Bronchial epithelial cell (primary cell): ENCODE data around the gene FRMD5. TPM values are rescaled to one million over a fixed set of nuclear protein-coding genes. Genes with fewer than 3 reads are reported as not detected.

Experiments used
- DNase-seq: peaks from one replicate; pipeline ENCODE4 v3.0.0-alpha.2; 2010; ENCODE audit warnings: low read depth
- FAIRE-seq: peaks from 2 replicates; lab custom pipeline; 2011; peaks lifted over from hg19 to GRCh38; lab: Jason Lieb, UNC
- H3K27me3 ChIP-seq: 2 replicates; pipeline ENCODE4 v1.5.1; 2011; ENCODE audit warnings: low read length; ENCODE audit not compliant: control insufficient read depth, insufficient read depth
- H3K36me3 ChIP-seq: 2 replicates; pipeline ENCODE4 v1.5.1; 2011; ENCODE audit warnings: low read length; ENCODE audit not compliant: control insufficient read depth, insufficient read depth
- H3K4me3 ChIP-seq: 2 replicates; pipeline ENCODE4 v1.5.1; 2011; ENCODE audit warnings: mild to moderate bottlenecking, low read depth, low read length, control low read depth
- CTCF ChIP-seq: IDR thresholded peaks from 2 replicates; pipeline ENCODE4 v1.5.1; 2011; ENCODE audit warnings: mild to moderate bottlenecking, moderate library complexity, low read length, control low read depth, inconsistent platforms; ENCODE audit not compliant: insufficient read depth, severe bottlenecking
- total RNA-seq: library from RNA; depleted of rRNA; stranded (reverse); fragments of >200 nt; gene quantifications from 2 replicates; pipeline ENCODE4 v1.2.1, GENCODE V29; 2014

FRMD5 gene
- total RNA-seq, 1 donor from 2014 or later: 1.3 TPM

DNA sequence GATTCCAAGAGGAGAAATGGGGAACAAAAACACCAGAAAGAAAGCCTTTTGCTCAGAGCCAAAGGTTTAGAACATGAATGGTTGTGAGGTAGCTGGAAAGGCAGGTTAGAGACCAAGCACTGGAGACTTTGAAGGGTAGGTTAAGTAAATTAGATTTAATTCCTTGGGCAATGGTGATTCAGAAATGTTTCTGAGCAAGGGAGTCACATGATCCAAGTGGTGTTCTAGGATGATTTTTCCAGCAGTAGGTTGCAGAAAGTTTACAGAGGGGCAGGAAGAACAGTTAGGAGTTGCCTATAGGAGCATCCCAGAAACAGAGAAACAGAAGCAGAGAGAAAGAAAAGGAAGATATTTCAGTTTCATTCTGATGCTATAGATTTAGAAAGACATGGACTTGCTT, 228.4 kb downstream of the FRMD5 start:
- H3K4me3 ChIP-seq: no peak overlapping the region
- no peak for TF ChIP-seq CTCF
- no peak for FAIRE-seq
- DNase-seq: peak; percentile 34
- H3K27me3 ChIP-seq: no peaks in the 10 kb centered on the region
- H3K36me3 ChIP-seq: no peaks in the 10 kb centered on the region

DNA sequence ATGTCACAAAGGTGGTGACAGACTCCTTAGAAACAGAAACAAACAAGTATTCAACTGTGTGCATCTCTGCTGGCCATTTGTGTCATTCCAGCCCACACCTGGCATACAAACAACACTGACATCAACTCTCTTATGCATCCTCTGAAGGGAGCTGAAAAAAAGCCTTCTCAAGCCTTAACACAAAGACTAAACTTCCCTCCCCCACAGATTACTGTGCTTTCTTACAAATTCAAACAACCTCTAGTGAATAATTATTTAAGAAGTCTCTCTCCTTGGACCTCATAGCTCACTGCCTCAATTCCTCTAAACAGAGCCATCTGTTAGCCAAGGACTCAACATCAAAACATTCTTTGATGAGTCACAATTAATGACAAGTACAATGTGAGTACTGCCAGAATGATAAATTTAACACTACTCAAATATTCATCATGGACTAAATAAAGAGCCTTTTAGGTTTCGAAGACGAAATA, 236.2 kb downstream of the FRMD5 start:
- FAIRE-seq: no peak
- Histone ChIP-seq H3K27me3 (no peaks in the 10 kb centered on the region), H3K36me3 (no peaks in the 10 kb centered on the region), H3K4me3 (no peak overlapping the region)
- no peak for TF ChIP-seq CTCF
- DNase-seq: peak; percentile 70

- H3K27me3 ChIP-seq: no peaks in the 10 kb centered on the region
- no peak overlapping the region for H3K4me3 ChIP-seq
- TF ChIP-seq CTCF: no peak
- DNase-seq: no peak
- H3K36me3 ChIP-seq: no peaks in the 10 kb centered on the region
- FAIRE-seq: no peak
These were observed 237.3 kb downstream of the FRMD5 start for GRCh38 chr15:43957724-43958123.

DNA sequence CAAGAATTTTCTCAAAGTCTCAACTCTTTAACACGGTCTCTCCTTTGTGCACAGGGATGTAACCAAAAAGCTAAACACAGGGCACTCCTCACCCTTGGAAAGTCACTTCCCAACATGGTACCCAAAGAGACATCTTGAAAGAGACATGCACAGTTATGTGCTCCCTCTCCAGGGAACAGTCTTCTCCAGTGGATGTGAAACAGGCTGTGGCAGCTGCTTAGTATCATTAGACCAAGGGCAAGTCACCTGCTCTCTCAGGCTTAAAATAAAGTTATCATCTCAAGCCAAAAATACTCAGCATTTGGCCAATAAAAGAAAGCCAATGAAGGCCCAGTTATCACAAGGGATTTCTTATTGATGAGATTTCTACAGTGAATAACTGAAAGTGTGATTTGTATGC, 239.9 kb downstream of the FRMD5 start:
- FAIRE-seq: no peak
- H3K27me3 ChIP-seq: no peaks in the 10 kb centered on the region
- TF ChIP-seq CTCF: no peak
- DNase-seq: no peak
- no peaks in the 10 kb centered on the region for H3K36me3 ChIP-seq
- no peak overlapping the region for H3K4me3 ChIP-seq

DNA sequence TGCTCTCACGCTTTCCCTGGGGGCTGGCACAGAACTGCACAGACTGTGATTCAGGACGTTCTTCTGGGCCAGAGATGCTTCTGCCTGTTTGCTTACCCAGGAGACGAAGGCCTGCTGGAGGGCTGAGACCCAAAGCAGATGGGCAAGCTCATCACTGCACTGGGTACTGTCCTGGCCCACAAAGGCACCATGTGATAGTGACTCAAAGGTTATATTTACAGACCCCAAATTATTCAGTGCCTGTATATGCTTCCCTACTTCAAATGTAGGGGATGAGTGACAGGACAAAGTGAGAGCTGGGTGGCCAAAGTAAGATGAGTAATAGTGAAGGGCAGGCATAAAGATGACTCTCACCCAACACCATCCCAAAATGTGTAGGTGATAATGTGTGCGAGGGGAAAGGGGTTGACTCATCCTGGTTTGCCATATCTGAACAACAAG, 240.9 kb downstream of the FRMD5 start:
- TF ChIP-seq CTCF: no peak
- no peak for FAIRE-seq
- DNase-seq: peak; percentile 30

DNA sequence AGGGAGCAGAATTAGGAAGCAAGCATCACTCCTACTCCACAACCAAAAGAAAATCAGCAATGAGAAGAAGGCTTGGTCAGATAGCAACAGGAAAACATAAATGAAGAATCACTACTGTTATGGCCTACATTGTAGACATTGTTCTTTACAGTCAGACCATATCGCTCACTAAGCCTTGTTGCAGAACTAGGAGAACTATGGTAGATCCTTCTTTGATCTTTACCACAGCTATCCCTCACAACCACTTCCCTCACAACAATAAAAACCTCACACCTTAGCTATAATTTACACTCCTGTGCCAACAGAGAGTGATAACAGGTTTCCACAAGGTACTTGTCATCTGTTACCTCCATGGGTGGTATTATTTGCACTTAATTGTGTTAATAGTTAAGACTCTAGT, 241.7 kb downstream of the FRMD5 start:
- no peak for TF ChIP-seq CTCF
- no peak for DNase-seq
- no peak for FAIRE-seq
- no peaks in the 10 kb centered on the region for H3K36me3 ChIP-seq
- H3K27me3 ChIP-seq: no peaks in the 10 kb centered on the region
- H3K4me3 ChIP-seq: no peak overlapping the region

More for the DNA sequence above, 240.9 kb downstream of the FRMD5 start:
- Histone ChIP-seq H3K4me3 (no peak overlapping the region), H3K36me3 (no peaks in the 10 kb centered on the region), H3K27me3 (no peaks in the 10 kb centered on the region)
